ENCODE data around the gene CLDN25. TPM values are rescaled to one million over a fixed set of nuclear protein-coding genes. Genes with fewer than 3 reads are reported as not detected.

CLDN25 gene
- total and polyA plus RNA-seq, 2 experiments from 2014 or later, result not detected

DNA sequence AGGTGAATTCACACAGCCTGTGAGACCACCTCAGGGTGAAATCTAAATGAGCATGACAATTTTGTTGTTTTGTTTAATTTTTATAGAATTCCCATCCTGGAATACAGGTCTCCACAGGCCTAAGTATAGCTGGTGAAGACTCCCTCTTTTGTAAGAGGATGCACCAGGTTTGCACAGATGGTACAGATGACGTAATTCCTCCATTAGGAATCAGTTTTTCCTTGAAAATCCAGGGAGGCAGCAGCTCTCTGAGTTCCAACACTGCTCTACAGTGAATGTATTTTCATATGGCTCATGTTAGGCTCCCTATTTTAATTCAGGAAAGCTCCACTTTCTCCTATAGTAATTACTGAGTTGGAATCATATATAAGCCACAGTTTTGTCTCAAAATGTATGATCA is 48.6 kb downstream of the CLDN25 start:
- no peak overlapping the region for H2AFZ ChIP-seq
- no peaks in the 10 kb centered on the region for H3K79me2 ChIP-seq (ENCODE audit: insufficient read depth)
- no peaks in the 10 kb centered on the region for H3K9me2 ChIP-seq (ENCODE audit: insufficient read depth)
- no peaks in the 10 kb centered on the region for H3K4me1 ChIP-seq (ENCODE audit: insufficient read depth)
- H3K27me3 ChIP-seq (replicated peaks; ENCODE audit: insufficient read depth), result no peaks in the 10 kb centered on the region
- WGBS, 2 experiments (ENCODE audit: low coverage in 1 of 2, low lambda C conversion rate in 2 of 2, missing lambda C conversion rate in 2 of 2), result 96 to 100% methylated on average over 1 of the region's 1 CpG
- H3F3A ChIP-seq (ENCODE audit: insufficient read depth), result no peaks in the 10 kb centered on the region
- TF ChIP-seq EZH2phosphoT487 (IDR thresholded peaks at IDR 0.05; ENCODE audit: insufficient read depth, low read depth) (no peak), EZH2 (IDR thresholded peaks at IDR 0.05; ENCODE audit: insufficient read depth, poor library complexity, severe bottlenecking) (no peak)
- H3K4me2 ChIP-seq (ENCODE audit: unreplicated experiment), result no peak overlapping the region
- no peak overlapping the region for H3K27ac ChIP-seq
- no peak overlapping the region for H3K4me3 ChIP-seq
- H4K20me1 ChIP-seq (ENCODE audit: insufficient read depth), result no peaks in the 10 kb centered on the region
- H3K9ac ChIP-seq, result no peak overlapping the region
- H3K9me3 ChIP-seq (ENCODE audit: low read depth), result no peaks in the 10 kb centered on the region
- in situ Hi-C loops (cut with MboI), result no loop called here
- peaks cover 9% of the 10 kb centered on the region; the same call in 1 of the 2 replicates for H3K36me3 ChIP-seq (ENCODE audit: low read depth)
- no peak for DNase-seq

DNA sequence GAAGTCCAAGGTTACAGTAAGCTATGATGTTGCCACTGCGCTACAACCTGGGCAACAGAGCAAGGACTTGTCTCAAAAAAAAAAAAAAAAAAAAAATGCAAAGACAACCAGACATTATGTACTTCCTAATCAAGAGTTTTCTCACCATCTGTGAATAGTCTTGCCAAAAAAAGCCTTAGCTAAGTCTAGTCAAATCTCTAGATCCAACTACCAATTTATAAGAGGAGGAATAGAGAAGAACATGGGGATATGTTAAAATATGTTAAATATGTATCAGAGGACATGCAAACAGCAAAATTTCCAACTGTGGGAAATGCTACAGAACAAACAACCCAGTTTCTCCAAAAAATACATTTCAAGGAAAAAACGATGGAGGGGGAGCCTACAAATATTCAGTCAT is 50.2 kb downstream of the CLDN25 start:
- TF ChIP-seq EZH2phosphoT487 (IDR thresholded peaks at IDR 0.05; ENCODE audit: insufficient read depth, low read depth) (no peak), EZH2 (IDR thresholded peaks at IDR 0.05; ENCODE audit: insufficient read depth, poor library complexity, severe bottlenecking) (no peak)
- Histone ChIP-seq H3K27ac (no peak overlapping the region), H3K79me2 (ENCODE audit: insufficient read depth) (no peaks in the 10 kb centered on the region), H3K9ac (no peak overlapping the region), H3K27me3 (replicated peaks; ENCODE audit: insufficient read depth) (no peaks in the 10 kb centered on the region), H3K36me3 (ENCODE audit: low read depth) (0 out of 2 replicates have a peak, but pooled peaks cover 5% of the 10 kb centered on the region), H3K9me2 (ENCODE audit: insufficient read depth) (no peaks in the 10 kb centered on the region), H4K20me1 (ENCODE audit: insufficient read depth) (no peaks in the 10 kb centered on the region), H3K9me3 (ENCODE audit: low read depth) (no peaks in the 10 kb centered on the region), H2AFZ (no peak overlapping the region), H3K4me2 (ENCODE audit: unreplicated experiment) (no peak overlapping the region), H3K4me1 (ENCODE audit: insufficient read depth) (no peaks in the 10 kb centered on the region), H3F3A (ENCODE audit: insufficient read depth) (no peaks in the 10 kb centered on the region), H3K4me3 (no peak overlapping the region)
- WGBS, 2 experiments (ENCODE audit: low coverage in 1 of 2, low lambda C conversion rate in 2 of 2, missing lambda C conversion rate in 2 of 2), result 99 to 100% methylated on average over 2 of the region's 2 CpGs
- DNase-seq, result no peak
- in situ Hi-C loops (cut with MboI), result no loop called here

Small RNA genes lying within 50 kb of the gene (small RNA-seq; reads per million reads assigned to genes)
- gene LRRC37A13P (ENCODE audit: low read depth, low replicate concordance), result not detected
- not detected for gene RPS29P19 (ENCODE audit: low read depth, low replicate concordance)

Other genes starting within 250 kb of the CLDN25 start
- gene TMPRSS5, start 73.5 kb upstream of the CLDN25 start, total RNA-seq (2014; rRNA removed; shearing (Covaris generic)), result not detected in 2 replicates
- not detected in 2 replicates for gene TMPRSS5, start 73.5 kb upstream of the CLDN25 start, polyA plus RNA-seq (2016; fragmentation: Nextera tagmentation; extraction: Ambion mirVana)
- gene ZW10, start 6.1 kb upstream of the CLDN25 start, total RNA-seq (2014; rRNA removed; shearing (Covaris generic)), result 19.7 and 21.6 TPM in 2 replicates
- 18.0 and 18.1 TPM in 2 replicates for gene ZW10, start 6.1 kb upstream of the CLDN25 start, polyA plus RNA-seq (2016; fragmentation: Nextera tagmentation; extraction: Ambion mirVana)
- gene USP28, start 95.8 kb downstream of the CLDN25 start, total RNA-seq (2014; rRNA removed; shearing (Covaris generic)), result 20.6 and 25.1 TPM in 2 replicates
- gene USP28, start 95.8 kb downstream of the CLDN25 start, polyA plus RNA-seq (2016; fragmentation: Nextera tagmentation; extraction: Ambion mirVana), result 14.5 and 17.1 TPM in 2 replicates
- gene HTR3B, start 125.0 kb downstream of the CLDN25 start, total RNA-seq (2014; rRNA removed; shearing (Covaris generic)), result not detected in 2 replicates
- not detected in 2 replicates for gene HTR3B, start 125.0 kb downstream of the CLDN25 start, polyA plus RNA-seq (2016; fragmentation: Nextera tagmentation; extraction: Ambion mirVana)
- not detected in 2 replicates for gene HTR3A, start 195.3 kb downstream of the CLDN25 start, total RNA-seq (2014; rRNA removed; shearing (Covaris generic))
- not detected in 2 replicates for gene HTR3A, start 195.3 kb downstream of the CLDN25 start, polyA plus RNA-seq (2016; fragmentation: Nextera tagmentation; extraction: Ambion mirVana)